GM18867 (cell line): Measurements from ENCODE around the gene DDX50.
A peak's percentile ranks its signal among the peaks of the same experiment; 100 is the strongest.
"Not testable (repeated sequence)": the region's sequence is repeated elsewhere in the genome, so short reads cannot be mapped to it uniquely, and the experiment has no call there.

Experiments used
- ATAC-seq: cut with Tn5 transposase; IDR thresholded peaks from one replicate; pipeline ENCODE4 v1.9.1; 2021; ENCODE audit warnings: mild to moderate bottlenecking, moderate library complexity; ENCODE audit not compliant: unreplicated experiment

Gene DDX50

DNA sequence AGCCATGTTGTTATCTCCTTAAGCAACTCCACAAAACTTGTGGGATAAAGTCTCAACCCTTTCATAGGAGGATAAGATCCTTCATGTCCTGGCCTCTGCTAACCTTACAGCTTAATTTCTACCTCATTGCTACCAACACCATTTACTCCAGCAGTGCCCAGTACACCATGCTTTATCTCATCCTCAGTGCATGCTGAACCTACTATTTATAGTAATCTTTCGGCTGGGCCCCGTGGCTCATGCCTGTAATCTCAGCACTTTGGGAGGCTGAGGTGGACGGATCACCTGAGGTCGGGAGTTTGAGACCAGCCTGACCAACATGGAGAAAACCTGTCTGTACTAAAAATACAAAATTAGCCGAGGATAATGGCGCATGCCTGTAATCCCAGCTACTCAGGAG lies 78.6 kb downstream of the DDX50 start:
- ATAC-seq = not testable (repeated sequence)

DNA sequence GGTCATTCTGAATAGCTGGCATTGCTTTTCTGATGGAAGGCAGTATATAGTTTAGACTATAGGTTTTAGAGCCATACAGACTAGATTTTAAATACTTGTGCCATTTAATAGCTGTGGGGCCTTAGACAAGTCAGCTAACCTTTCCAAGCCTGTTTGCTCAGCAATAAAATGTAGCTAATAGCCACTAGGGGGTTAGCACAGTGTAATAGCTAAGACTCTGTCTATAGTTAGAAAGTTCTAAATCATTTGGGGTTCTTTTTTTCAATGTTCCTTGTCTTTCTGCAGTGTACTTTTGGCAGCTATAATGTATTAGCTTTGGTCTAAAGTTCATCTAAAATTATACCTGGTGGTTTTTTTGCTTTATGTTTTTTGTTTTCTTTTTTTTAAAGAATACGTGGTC lies 80.0 kb downstream of the DDX50 start:
- ATAC-seq = no peak

DNA sequence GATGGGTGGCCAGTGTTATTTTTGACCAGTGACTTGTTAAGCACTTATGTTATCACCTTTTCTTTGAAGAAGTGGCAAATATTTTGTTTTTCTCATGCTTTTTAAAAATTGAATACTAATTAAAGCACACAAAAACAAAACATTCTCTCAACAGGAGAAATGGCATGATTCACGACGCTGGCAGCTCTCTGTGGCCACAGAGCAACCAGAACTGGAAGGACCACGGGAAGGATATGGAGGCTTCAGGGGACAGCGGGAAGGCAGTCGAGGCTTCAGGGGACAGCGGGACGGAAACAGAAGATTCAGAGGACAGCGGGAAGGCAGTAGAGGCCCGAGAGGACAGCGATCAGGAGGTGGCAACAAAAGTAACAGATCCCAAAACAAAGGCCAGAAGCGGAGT lies 81.3 kb downstream of the DDX50 start:
- no peak for ATAC-seq

DNA sequence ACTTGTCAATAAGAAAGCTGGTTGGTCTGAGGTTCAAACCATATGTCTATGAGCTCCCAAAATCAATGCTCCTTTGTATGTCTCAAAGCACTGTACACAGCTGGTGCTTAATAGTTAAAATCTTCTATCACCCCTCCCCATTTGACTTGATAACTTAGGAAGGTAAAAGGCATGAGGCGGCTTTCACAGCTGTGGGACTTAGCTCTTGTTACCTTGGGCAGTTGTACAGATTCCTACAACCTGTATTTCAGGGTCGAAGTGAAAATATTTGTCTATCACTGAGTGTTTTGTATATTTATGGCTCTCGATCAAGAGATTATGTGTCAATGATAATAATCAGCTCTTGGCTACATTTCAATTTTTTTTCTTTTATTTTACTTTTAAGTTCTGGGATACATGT lies 86.5 kb downstream of the DDX50 start:
- no peak for ATAC-seq

DNA sequence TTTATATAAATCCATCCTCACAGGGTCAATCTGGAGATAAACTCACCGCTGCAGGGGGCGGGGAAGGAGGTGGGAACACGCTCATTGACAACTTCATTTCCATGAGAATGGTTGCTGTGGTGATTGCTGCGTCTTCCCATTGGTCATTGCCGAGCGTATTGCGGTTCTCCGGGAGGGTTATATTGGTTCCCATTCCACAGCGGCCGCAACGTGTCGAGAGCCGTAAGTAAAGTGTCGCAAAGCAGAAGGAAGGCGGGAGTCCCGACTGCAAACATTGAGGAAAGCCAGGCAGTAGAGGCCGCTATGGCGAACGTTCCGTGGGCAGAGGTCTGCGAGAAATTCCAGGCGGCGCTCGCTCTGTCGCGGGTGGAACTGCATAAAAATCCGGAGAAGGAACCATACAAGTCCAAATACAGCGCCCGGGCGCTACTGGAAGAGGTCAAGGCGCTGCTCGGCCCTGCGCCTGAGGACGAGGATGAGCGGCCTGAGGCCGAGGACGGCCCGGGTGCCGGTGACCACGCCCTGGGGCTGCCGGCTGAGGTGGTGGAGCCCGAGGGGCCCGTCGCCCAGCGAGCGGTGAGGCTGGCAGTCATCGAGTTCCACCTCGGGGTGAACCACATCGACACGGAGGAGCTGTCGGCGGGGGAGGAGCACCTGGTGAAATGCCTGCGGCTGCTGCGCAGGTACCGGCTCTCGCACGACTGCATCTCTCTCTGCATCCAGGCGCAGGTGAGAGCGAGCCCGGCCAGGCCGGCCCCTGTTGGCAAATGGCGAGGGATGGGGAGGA lies 87.6 kb downstream of the DDX50 start, which contains the start of gene KIFBP:
Gene KIFBP (plus strand): TSS at position 274 of the 787 bp plus-strand sequence. CDS start 30 bp downstream, at position 304.
- peak; percentile 71 for ATAC-seq

DNA sequence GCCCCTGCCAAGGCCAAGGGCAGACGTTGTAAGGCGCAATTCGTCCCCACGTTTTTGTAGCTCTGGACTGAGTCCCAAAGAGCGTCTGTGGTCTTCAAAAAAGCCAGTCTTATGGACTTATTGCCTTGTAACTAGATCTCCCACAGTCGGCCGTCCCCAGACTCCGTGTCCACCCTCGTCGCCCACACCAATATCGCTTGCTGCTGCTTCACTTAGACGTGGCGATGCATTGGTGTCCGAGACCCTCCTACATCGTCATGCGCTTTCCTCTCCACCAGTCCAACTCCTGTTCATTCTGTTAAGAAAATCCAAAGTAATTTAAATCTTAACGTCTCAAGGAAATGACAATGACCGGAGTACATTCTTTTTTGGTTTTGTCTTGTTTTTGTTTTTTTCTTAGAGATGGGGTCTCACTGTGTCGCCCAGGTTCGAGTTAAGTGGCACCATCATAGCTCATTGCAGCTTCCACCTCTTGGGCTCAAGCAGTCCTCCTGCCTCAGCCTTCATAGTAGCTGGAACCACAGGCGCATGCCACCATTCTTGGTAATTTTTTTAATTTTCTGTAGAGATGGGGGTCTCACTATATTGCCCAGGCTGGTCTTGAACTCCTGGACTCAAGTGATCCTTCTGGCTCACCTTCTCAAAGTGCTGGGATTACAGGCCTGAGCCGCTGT lies 88.3 kb downstream of the DDX50 start:
- ATAC-seq = peak; percentile 5

DNA sequence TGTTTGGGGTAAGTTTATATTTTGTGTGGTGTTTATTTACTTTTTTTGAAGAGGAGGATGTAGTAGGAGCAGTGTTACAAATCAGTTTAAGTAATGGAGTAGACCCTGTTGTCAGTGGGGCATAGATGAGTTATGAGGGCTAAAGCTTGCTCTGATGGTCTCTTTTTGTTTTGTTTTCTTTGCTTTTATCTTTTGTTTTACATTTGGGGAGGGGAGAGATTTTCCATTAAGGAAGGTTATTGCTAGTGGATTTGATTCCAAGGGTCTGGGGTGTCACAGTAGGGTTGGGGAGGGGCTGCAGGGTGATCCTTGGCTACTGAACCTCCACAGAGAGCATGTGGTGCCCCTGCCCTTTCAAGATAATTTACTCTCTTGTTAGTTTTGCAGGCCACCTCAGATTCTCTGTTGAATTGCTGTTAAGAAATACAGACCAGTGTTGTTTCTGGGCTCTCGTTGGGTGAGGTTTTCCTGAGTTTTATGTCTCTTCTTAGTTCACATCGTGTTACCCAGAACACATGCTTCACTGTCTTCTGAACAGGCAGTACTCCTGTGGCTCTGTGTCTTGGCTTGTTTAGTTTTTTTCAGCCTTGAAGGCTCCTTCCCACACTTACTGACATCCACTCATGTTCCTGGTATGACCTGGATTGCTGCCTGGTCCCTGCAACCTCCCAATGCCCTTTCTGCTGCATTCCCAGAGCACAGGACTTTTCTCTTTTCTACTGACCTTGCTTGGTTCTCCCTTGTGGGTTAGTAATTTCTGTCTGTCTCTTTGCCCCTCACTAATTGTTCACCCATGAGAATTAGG lies 91.7 kb downstream of the DDX50 start:
- no peak for ATAC-seq
